Ovary (tissue), 9 donors: ENCODE data around the gene ZNF281. TPM values are rescaled to one million over a fixed set of nuclear protein-coding genes. Genes with fewer than 3 reads are reported as not detected.

ENCODE experiments used
- DNase-seq, 5 donors: peaks; one replicate each; pipeline ENCODE4 v3.0.0-alpha.2; 2019 to 2020
- H3K27ac ChIP-seq, 2 donors: fragments of 200-600 bp; one replicate each; pipeline versions ENCODE4 v1.5.1 to v1.8.0; 2019 to 2022
- H3K27me3 ChIP-seq: fragments of 200-600 bp; one replicate; pipeline ENCODE4 v1.8.0; 2022
- H3K36me3 ChIP-seq: fragments of 200-600 bp; sonication (generic); one replicate; pipeline ENCODE4 v1.5.1; 2019
- H3K4me1 ChIP-seq: one replicate; pipeline ENCODE4 v1.8.1; 2013; ENCODE audit warnings: mild to moderate bottlenecking, moderate library complexity; ENCODE audit not compliant: insufficient read depth
- H3K4me3 ChIP-seq: fragments of 200-600 bp; sonication (generic); one replicate; pipeline ENCODE4 v1.5.1; 2017
- H3K9me3 ChIP-seq, 2 donors: fragments of 200-600 bp in 1 of 2; sonication (generic) in 1 of 2; one replicate each; pipeline versions ENCODE4 v1.5.1 to v1.8.1; 2013 to 2019; ENCODE audit warnings: mild to moderate bottlenecking in 1 of 2, moderate library complexity in 1 of 2
- CTCF ChIP-seq, 3 donors: fragments of 450-650 bp in 2 of 3; fragments of 200-600 bp in 1 of 3; IDR thresholded peaks; one replicate each; pipeline versions ENCODE4 v1.5.1 to v1.8.0; 2016 to 2022; ENCODE audit warnings: antibody characterized with exemption in 3 of 3, mild to moderate bottlenecking in 1 of 3
- EP300 ChIP-seq: sonication (generic); formaldehyde crosslinking; IDR thresholded peaks from one replicate; pipeline ENCODE4 v1.6.1; 2017; ENCODE audit warnings: antibody characterized with exemption
- POLR2A ChIP-seq: fragments of 450-650 bp; IDR thresholded peaks from one replicate; pipeline ENCODE4 v1.6.1; 2017; ENCODE audit warnings: antibody characterized with exemption, mild to moderate bottlenecking, moderate library complexity
- WGBS, 3 donors: extraction: QIAGEN DNeasy Blood & Tissue Kit in 1 of 3; methylation state at CpG; one replicate each; pipeline versions ENCODE4 v1.1.5 to v1.1.7; 2013 to 2017; 5-methylcytosine and 5-hydroxymethylcytosine counted together
- intact Hi-C, 4 donors: fragments of 100-400 bp; cut with DNase I; formaldehyde crosslinking; loops; one replicate each; pipeline versions ENCODE4 v1.11.0 to v1.15.1; 2022 to 2023
- polyA plus RNA-seq, 2 donors: library from polyadenylated mRNA; stranded (reverse); fragments of 200-250 nt in 1 of 2; fragments of 350-450 nt in 1 of 2; fragmentation: Illumina TruSeq in 1 of 2; extraction: RNeasy Lipid Tissue Mini Kit (QIAGEN cat#74804) in 1 of 2; gene quantifications; one replicate each; pipeline ENCODE4 v1.2.3, GENCODE V29; 2013 to 2014
- total RNA-seq, 7 donors: library from RNA; depleted of rRNA in 2 of 7; stranded (reverse); fragments of >200 nt in 2 of 7; fragmentation: NEBNext Ultra II Directional in 3 of 7; extraction: Animal tissue kit (Norgen Biotek cat#: 25700) in 3 of 7; gene quantifications; one replicate each; pipeline versions ENCODE4 v1.1.0 to v1.2.4, GENCODE V29; 2016 to 2023
- donor health status: DM: no; HTN: no; CAD: no; lungs with moderate emphysema.
- donor health status: DM: no; HTN: no; CAD: no.
- donor health status: Bipolar disorder and iron deficiency.
- donor health status: DM: yes; HTN: yes; CAD: no.
- donor health status: DM: no; HTN: no; CAD: no.
- donor health status: DM: yes; HTN: yes; CAD: no.

ZNF281 gene
- total and polyA plus RNA-seq, 9 donors = 3.7 to 12.4 (median 10.7) TPM

GRCh38 chr1:200411406-200412257 is 1.8 kb upstream of the ZNF281 start:
- H3K4me3 ChIP-seq = no peak overlapping the region
- H3K4me1 ChIP-seq = peaks cover 13% of the 10 kb centered on the region
- no peak for TF ChIP-seq CTCF (IDR thresholded peaks at IDR 0.05)
- no peak for TF ChIP-seq POLR2A
- no peak for TF ChIP-seq EP300
- WGBS, 3 donors = 41 to 48% (median 44%) methylated on average over 20 of the region's 20 CpGs
- no peaks in the 10 kb centered on the region for H3K36me3 ChIP-seq
- DNase-seq = no peak
- intact Hi-C loops = no loop called here
- no peak overlapping the region for H3K27ac ChIP-seq
- no peaks in the 10 kb centered on the region for H3K27me3 ChIP-seq
- H3K9me3 ChIP-seq = no peaks in the 10 kb centered on the region

- H3K4me1 ChIP-seq = peaks cover 13% of the 10 kb centered on the region
- 6 to 10% (median 7%) methylated on average over 8 of the region's 8 CpGs for whole genome bisulfite sequencing, 3 donors
- no peak for DNase-seq
- H3K27me3 ChIP-seq = no peaks in the 10 kb centered on the region
- no peak overlapping the region for H3K27ac ChIP-seq
- peak overlapping the region; percentile 82 for H3K4me3 ChIP-seq
- TF ChIP-seq EP300 = no peak
- no peak for TF ChIP-seq POLR2A
- no peak for TF ChIP-seq CTCF (IDR thresholded peaks at IDR 0.05)
- intact Hi-C loops = no loop called here
- no peaks in the 10 kb centered on the region for H3K9me3 ChIP-seq
- H3K36me3 ChIP-seq = no peaks in the 10 kb centered on the region
Measured at GRCh38 chr1:200410566-200410878, 686 bp upstream of the ZNF281 start.

- no peak for TF ChIP-seq POLR2A
- TF ChIP-seq EP300 = no peak
- TF ChIP-seq CTCF (IDR thresholded peaks at IDR 0.05) = no peak
- Histone ChIP-seq H3K9me3 (no peaks in the 10 kb centered on the region), H3K36me3 (no peaks in the 10 kb centered on the region), H3K4me3 (peak overlapping the region; percentile 82), H3K27ac (peak overlapping the region in 1 of 2 donors; percentile 51), H3K4me1 (peaks cover 13% of the 10 kb centered on the region), H3K27me3 (no peaks in the 10 kb centered on the region)
- intact Hi-C loops = no loop called here
- 1 to 3% (median 2%) methylated on average over 29 to 41 of the region's 41 CpGs for WGBS, 3 donors
- DNase-seq = peak in 4 of 5 donors; percentile 32 to 55 (median 46)
Measured at GRCh38 chr1:200409203-200409760, 554 bp downstream of the ZNF281 start.

- DNase-seq = no peak
- no peak for TF ChIP-seq POLR2A
- TF ChIP-seq EP300 = no peak
- TF ChIP-seq CTCF (IDR thresholded peaks at IDR 0.05) = no peak
- no peaks in the 10 kb centered on the region for H3K36me3 ChIP-seq
- no peaks in the 10 kb centered on the region for H3K9me3 ChIP-seq
- no peak overlapping the region for H3K4me3 ChIP-seq
- intact Hi-C loops = no loop called here
- H3K4me1 ChIP-seq = peaks cover 13% of the 10 kb centered on the region
- H3K27ac ChIP-seq = no peak overlapping the region
- 94 to 96% (median 94%) methylated on average over 8 of the region's 8 CpGs for WGBS, 3 donors
- H3K27me3 ChIP-seq = no peaks in the 10 kb centered on the region
Measured at GRCh38 chr1:200406161-200406797, 3.6 kb downstream of the ZNF281 start.
